Fibroblast of lung (primary cell): ENCODE data around the gene NCOA1.

ENCODE experiments used
- CTCF ChIP-seq, 2 donors: IDR thresholded peaks in 1 of 2; conservative IDR thresholded peaks in 1 of 2; 1 replicate in 1 of 2; 2 replicates in 1 of 2; pipeline ENCODE4 v1.5.1; 2011 to 2012; ENCODE audit warnings: low read length in 2 of 2, control low read depth in 1 of 2, inconsistent platforms in 1 of 2, low read depth in 1 of 2, mild to moderate bottlenecking in 1 of 2
- EZH2 ChIP-seq: IDR thresholded peaks from 2 replicates; pipeline ENCODE4 v1.5.1; 2012; ENCODE audit warnings: low read length, control low read depth, mild to moderate bottlenecking; ENCODE audit errors: missing control alignments

GRCh38 chr2:24659862-24660261, 168.8 kb downstream of the NCOA1 start:
- TF ChIP-seq CTCF (conservative IDR thresholded peaks at IDR 0.05 in 1 of 2, IDR thresholded peaks at IDR 0.05 in 1 of 2; ENCODE audit: low read depth in 1 of 2, low read length in 2 of 2) = no peak
- TF ChIP-seq EZH2 = no peak
